ENCODE data around the gene CXCR5. TPM values are rescaled to one million over a fixed set of nuclear protein-coding genes. Genes with fewer than 3 reads are reported as not detected.

The CXCR5 gene
- total and polyA plus RNA-seq, 10 of the 15 experiments (the other 5 are each of a cell fraction or from before 2014, with no cell fraction given), result 0.03 to 0.63 (median 0.25) TPM

GRCh38 chr11:118907051-118908042 lies 23.7 kb downstream of the CXCR5 start (continued):
- no peak for TF ChIP-seq RFX5 (IDR thresholded peaks at IDR 0.05; ENCODE audit: low read depth, low read length)
- TF ChIP-seq, protein P1, sequence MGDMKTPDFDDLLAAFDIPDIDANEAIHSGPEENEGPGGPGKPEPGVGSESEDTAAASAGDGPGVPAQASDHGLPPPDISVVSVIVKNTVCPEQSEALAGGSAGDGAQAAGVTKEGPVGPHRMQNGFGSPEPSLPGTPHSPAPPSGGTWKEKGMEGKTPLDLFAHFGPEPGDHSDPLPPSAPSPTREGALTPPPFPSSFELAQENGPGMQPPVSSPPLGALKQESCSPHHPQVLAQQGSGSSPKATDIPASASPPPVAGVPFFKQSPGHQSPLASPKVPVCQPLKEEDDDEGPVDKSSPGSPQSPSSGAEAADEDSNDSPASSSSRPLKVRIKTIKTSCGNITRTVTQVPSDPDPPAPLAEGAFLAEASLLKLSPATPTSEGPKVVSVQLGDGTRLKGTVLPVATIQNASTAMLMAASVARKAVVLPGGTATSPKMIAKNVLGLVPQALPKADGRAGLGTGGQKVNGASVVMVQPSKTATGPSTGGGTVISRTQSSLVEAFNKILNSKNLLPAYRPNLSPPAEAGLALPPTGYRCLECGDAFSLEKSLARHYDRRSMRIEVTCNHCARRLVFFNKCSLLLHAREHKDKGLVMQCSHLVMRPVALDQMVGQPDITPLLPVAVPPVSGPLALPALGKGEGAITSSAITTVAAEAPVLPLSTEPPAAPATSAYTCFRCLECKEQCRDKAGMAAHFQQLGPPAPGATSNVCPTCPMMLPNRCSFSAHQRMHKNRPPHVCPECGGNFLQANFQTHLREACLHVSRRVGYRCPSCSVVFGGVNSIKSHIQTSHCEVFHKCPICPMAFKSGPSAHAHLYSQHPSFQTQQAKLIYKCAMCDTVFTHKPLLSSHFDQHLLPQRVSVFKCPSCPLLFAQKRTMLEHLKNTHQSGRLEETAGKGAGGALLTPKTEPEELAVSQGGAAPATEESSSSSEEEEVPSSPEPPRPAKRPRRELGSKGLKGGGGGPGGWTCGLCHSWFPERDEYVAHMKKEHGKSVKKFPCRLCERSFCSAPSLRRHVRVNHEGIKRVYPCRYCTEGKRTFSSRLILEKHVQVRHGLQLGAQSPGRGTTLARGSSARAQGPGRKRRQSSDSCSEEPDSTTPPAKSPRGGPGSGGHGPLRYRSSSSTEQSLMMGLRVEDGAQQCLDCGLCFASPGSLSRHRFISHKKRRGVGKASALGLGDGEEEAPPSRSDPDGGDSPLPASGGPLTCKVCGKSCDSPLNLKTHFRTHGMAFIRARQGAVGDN (IDR thresholded peaks at IDR 0.05), result no peak
- TF ChIP-seq BCL3 (IDR thresholded peaks at IDR 0.05; ENCODE audit: borderline replicate concordance, insufficient read depth, low read depth, low read length, poor library complexity, severe bottlenecking), result no peak
- 0 out of 2 replicates have a peak, but pooled peaks have one; percentile 46 for TF ChIP-seq DPF2 (IDR thresholded peaks at IDR 0.05)
- TF ChIP-seq RELB (IDR thresholded peaks at IDR 0.05; ENCODE audit: low read depth), result no peak
- TF ChIP-seq SUPT20H (IDR thresholded peaks at IDR 0.05; ENCODE audit: borderline replicate concordance, control insufficient read depth, low read depth, low read length), result no peak
- no peak for TF ChIP-seq IKZF2 (IDR thresholded peaks at IDR 0.05)
- TF ChIP-seq RCOR1 (conservative IDR thresholded peaks at IDR 0.05; ENCODE audit: low read depth, low read length), result 0 out of 2 replicates have a peak, but pooled peaks have one; percentile 49
- no peak for TF ChIP-seq SPI1 (IDR thresholded peaks at IDR 0.05; ENCODE audit: borderline replicate concordance, insufficient read depth, low read depth, low read length)
- no peak for TF ChIP-seq CUX1 (IDR thresholded peaks at IDR 0.05; ENCODE audit: insufficient replicate concordance, low read depth, low read length)
- no peak for TF ChIP-seq ASH2L (IDR thresholded peaks at IDR 0.05; ENCODE audit: borderline replicate concordance, low read depth)
- peak; percentile 70; the same call in 1 of the 2 replicates for TF ChIP-seq RB1 (IDR thresholded peaks at IDR 0.05; ENCODE audit: borderline replicate concordance)
- TF ChIP-seq CHD1 (IDR thresholded peaks at IDR 0.05; ENCODE audit: low read depth, low read length), result no peak
- TF ChIP-seq CHD2 (IDR thresholded peaks at IDR 0.05; ENCODE audit: borderline replicate concordance, low read depth, low read length), result no peak
